K562 (cell line): ENCODE measurements around the gene MPG. TPM values are rescaled to one million over a fixed set of nuclear protein-coding genes. Genes with fewer than 3 reads are reported as not detected.

Experiments
- ATAC-seq: fragments of 200-7000 bp; cut with Tn5 transposase; 3 replicates; pipeline ENCODE4 v1.9.1; 2020; ENCODE audit warnings: moderate library complexity
- BruUV-seq: library from RNA; stranded (reverse); fragments of 400-500 nt; replicated peaks from 2 replicates; lab custom pipeline; 2021; lab: Mats Ljungman, UMichigan
- CTCF ChIA-PET: fragments of 300-600 bp; formaldehyde crosslinking; extraction: SDS; loops from one replicate; lab custom pipeline; 2021; ENCODE audit warnings: low intra/inter-chr PET ratio; lab: Yijun Ruan, JAX
- POLR2A ChIA-PET: fragments of 300-600, 350-650 bp; sonication (Branson Sonifier 250); formaldehyde crosslinking; extraction: SDS; loops from one replicate; lab custom pipeline; 2021; ENCODE audit warnings: antibody characterized with exemption, inconsistent platforms; lab: Yijun Ruan, JAX
- DNase-seq, 4 experiments: peaks; one replicate each; pipeline versions ENCODE4 v3.0.0 to v3.0.0-alpha.2; 2011 to 2018; ENCODE audit warnings: low spot score in 3 of 4, mixed read lengths in 3 of 4; ENCODE audit errors: extremely low read depth in 1 of 4
- FAIRE-seq: peaks from 2 replicates; lab custom pipeline; 2011; peaks lifted over from hg19 to GRCh38; lab: Jason Lieb, UNC
- H2AFZ ChIP-seq: 2 replicates; pipeline ENCODE4 v1.6.0; 2011; ENCODE audit warnings: low read depth, low read length, control low read depth, inconsistent platforms
- H3K27ac ChIP-seq: fragments of 200-600 bp; 3 replicates; pipeline ENCODE4 v1.8.0; 2011; ENCODE audit warnings: low read depth, mild to moderate bottlenecking, control low read depth, inconsistent platforms, low read length, moderate library complexity, mixed read lengths; ENCODE audit errors: extremely low read depth
- H3K27me3 ChIP-seq, 2 experiments: fragments of 300-600 bp in 1 of 2; 2 replicates in 1 of 2; 3 replicates in 1 of 2; pipeline versions ENCODE4 v1.6.0 to v1.8.0; 2011; ENCODE audit warnings: inconsistent platforms in 2 of 2, low read length in 2 of 2, mild to moderate bottlenecking in 1 of 2, mixed read lengths in 1 of 2, moderate library complexity in 1 of 2; ENCODE audit not compliant: control insufficient read depth in 2 of 2, insufficient read depth in 2 of 2
- H3K36me3 ChIP-seq: fragments of 300-600 bp; 3 replicates; pipeline ENCODE4 v1.8.0; 2011; ENCODE audit warnings: mild to moderate bottlenecking, low read length, inconsistent platforms; ENCODE audit not compliant: control insufficient read depth, insufficient read depth
- H3K4me1 ChIP-seq, 2 experiments: fragments of 200-600 bp in 1 of 2; replicated peaks in 1 of 2; 2 replicates in 1 of 2; 3 replicates in 1 of 2; pipeline versions ENCODE4 v1.5.1 to v1.8.0; 2011; ENCODE audit warnings: inconsistent platforms in 2 of 2, low read length in 2 of 2, mild to moderate bottlenecking in 1 of 2, mixed read lengths in 1 of 2, moderate library complexity in 1 of 2; ENCODE audit not compliant: control insufficient read depth in 2 of 2, insufficient read depth in 2 of 2
- H3K4me2 ChIP-seq: 2 replicates; pipeline ENCODE4 v1.6.1; 2011; ENCODE audit warnings: low read length, control low read depth, inconsistent platforms, mixed read lengths; ENCODE audit not compliant: insufficient read depth
- H3K4me3 ChIP-seq: fragments of 200-600 bp; sonication (generic), shearing (Covaris generic); 2 replicates; pipeline ENCODE4 v1.5.1; 2016; ENCODE audit warnings: control low read depth, inconsistent platforms
- H3K79me2 ChIP-seq: fragments of 200-600 bp; 3 replicates; pipeline ENCODE4 v1.8.0; 2011; ENCODE audit warnings: low read length, inconsistent platforms; ENCODE audit not compliant: control insufficient read depth, insufficient read depth
- H3K9ac ChIP-seq, 2 experiments: 2 replicates each; pipeline versions ENCODE4 v1.6.0 to v1.6.1; 2011; ENCODE audit warnings: low read depth in 2 of 2, low read length in 2 of 2, control low read depth in 1 of 2, inconsistent platforms in 1 of 2, mild to moderate bottlenecking in 1 of 2, mixed read lengths in 1 of 2; ENCODE audit not compliant: insufficient read depth in 1 of 2
- H3K9me1 ChIP-seq: one replicate; pipeline ENCODE4 v1.6.0; 2011; ENCODE audit warnings: inconsistent platforms, mild to moderate bottlenecking, low read length, moderate library complexity; ENCODE audit not compliant: control insufficient read depth, insufficient read depth
- H3K9me3 ChIP-seq: replicated peaks from 2 replicates; pipeline ENCODE4 v1.5.1; 2011; ENCODE audit warnings: low read depth, low read length, inconsistent platforms; ENCODE audit not compliant: control insufficient read depth, insufficient read depth
- H4K20me1 ChIP-seq: replicated peaks from 2 replicates; pipeline ENCODE4 v1.6.1; 2011; ENCODE audit warnings: low read length, inconsistent platforms, mixed read lengths; ENCODE audit not compliant: control insufficient read depth, insufficient read depth
- E2F8 ChIP-seq: fragments of 450-650 bp; IDR thresholded peaks from 2 replicates; pipeline ENCODE4 v1.7.1; 2018; ENCODE audit warnings: mild to moderate bottlenecking, low read depth; ENCODE audit not compliant: partially characterized antibody
- KAT2B ChIP-seq: IDR thresholded peaks from one replicate; pipeline ENCODE4 v1.6.1; 2012; ENCODE audit warnings: low read depth, mild to moderate bottlenecking, control low read depth, inconsistent platforms, low read length, moderate library complexity
- MAX ChIP-seq: sonication (generic); formaldehyde crosslinking; IDR thresholded peaks from 2 replicates; pipeline ENCODE4 v1.9.0; 2022; ENCODE audit warnings: mild to moderate bottlenecking, missing genetic modification reagents
- MLLT1 ChIP-seq, 2 experiments: fragments of 450-650 bp; IDR thresholded peaks; 2 replicates each; pipeline ENCODE4 v1.6.1; 2016
- NCOA6 ChIP-seq: fragments of 450-650 bp; IDR thresholded peaks from 2 replicates; pipeline ENCODE4 v1.6.1; 2017; ENCODE audit warnings: mild to moderate bottlenecking
- PHF8 ChIP-seq: fragments of 200-600 bp; sonication (generic); IDR thresholded peaks from 2 replicates; pipeline ENCODE4 v1.6.1; 2012; ENCODE audit warnings: mixed run types, mild to moderate bottlenecking, inconsistent platforms, low read length, moderate library complexity, borderline replicate concordance
- PRPF4 ChIP-seq: fragments of 200-400 bp; formaldehyde crosslinking; IDR thresholded peaks from one replicate; pipeline ENCODE4 v1.6.1; 2017; ENCODE audit warnings: low read length, low read depth, mild to moderate bottlenecking; ENCODE audit not compliant: insufficient read depth, poor library complexity, severe bottlenecking
- RFX1 ChIP-seq: fragments of 450-650 bp; IDR thresholded peaks from 2 replicates; pipeline ENCODE4 v1.6.1; 2016; ENCODE audit warnings: mild to moderate bottlenecking, moderate library complexity
- THAP12 ChIP-seq: fragments of 250-450 bp; sonication (Bioruptor Pico); IDR thresholded peaks from 2 replicates; pipeline ENCODE4 v1.9.0; 2021; ENCODE audit warnings: mild to moderate bottlenecking, inconsistent platforms
- USF1 ChIP-seq: sonication (generic); formaldehyde crosslinking; IDR thresholded peaks from 2 replicates; pipeline ENCODE4 v1.9.0; 2022; ENCODE audit warnings: mild to moderate bottlenecking, missing genetic modification reagents
- ZC3H8 ChIP-seq: fragments of 450-650 bp; IDR thresholded peaks from 2 replicates; pipeline ENCODE4 v1.6.1; 2017
- ZNF263 ChIP-seq: sonication (generic); formaldehyde crosslinking; IDR thresholded peaks from 2 replicates; pipeline ENCODE4 v1.8.0; 2022; ENCODE audit warnings: mild to moderate bottlenecking, missing genetic modification reagents, borderline replicate concordance
- ZNF583 ChIP-seq: fragments of 250-450 bp; sonication (Bioruptor Pico); IDR thresholded peaks from 2 replicates; pipeline ENCODE4 v1.4.0; 2020
- WGBS: fragments of 100-300 bp; shearing (Covaris generic); methylation state at CpG from one replicate; pipeline ENCODE4 v1.1.6; 2016; ENCODE audit warnings: low coverage, mixed read lengths; ENCODE audit not compliant: insufficient coverage; ENCODE audit errors: missing lambda C conversion rate; 5-methylcytosine and 5-hydroxymethylcytosine counted together
- in situ Hi-C: fragments of 300-500 bp; cut with MboI; formaldehyde crosslinking; loops from 4 replicates; pipeline ENCODE4 v1.15.0; 2018; ENCODE audit warnings: inconsistent platforms, mixed read lengths
- intact Hi-C: fragments of 100-400 bp; cut with micrococcal nuclease; formaldehyde crosslinking; loops from 2 replicates; pipeline ENCODE4 v1.14.2; 2022
- polyA plus RNA-seq, 8 experiments: library from polyadenylated mRNA; depleted of rRNA in 4 of 8; stranded (reverse) in 5 of 8; unstranded in 3 of 8; fragments of >200 nt; fragmentation: Nextera tagmentation in 2 of 8; fragmentation: Illumina TruSeq in 1 of 8; extraction: Ambion mirVana in 2 of 8; extraction: Trizol in 1 of 8; gene quantifications; 2 replicates each; pipeline versions ENCODE4 v1.2.1 to v1.2.3, GENCODE V29; 2011 to 2014; ENCODE audit warnings: inconsistent platforms in 1 of 8, missing spikeins in 1 of 8
- total RNA-seq, 7 experiments: library from RNA; depleted of rRNA in 6 of 7; stranded (reverse); fragments of >200 nt in 6 of 7; fragmentation: Illumina TruSeq in 2 of 7; extraction: Trizol in 2 of 7; gene quantifications; 2 replicates each; pipeline versions ENCODE4 v1.2.1 to v1.2.3, GENCODE V29; 2011 to 2021; ENCODE audit warnings: low replicate concordance in 1 of 7

MPG gene
- total and polyA plus RNA-seq, 9 of the 15 experiments (the other 6 are each of a cell fraction or from before 2014, with no cell fraction given): 0.42 to 226 (median 36.2) TPM

GRCh38 chr16:38941-39892 lies 38.8 kb upstream of the MPG start:
- peak in 1 of 4 experiments; percentile 36 for DNase-seq
- TF ChIP-seq USF1 (CRISPR knock-in tag) (no peak), THAP12 (no peak; the same call in 1 of the 2 replicates), PHF8 (no peak), NCOA6 (no peak), MAX (CRISPR knock-in tag) (peak; percentile 60; the same call in 1 of the 2 replicates), ZNF263 (CRISPR knock-in tag) (peak; percentile 61; the same call in 1 of the 2 replicates), RFX1 (no peak), PRPF4 (no peak), ZC3H8 (no peak), MLLT1 (IDR thresholded peaks at IDR 0.05) (no peak), ZNF583 (CRISPR knock-in tag) (no peak), KAT2B (no peak), E2F8 (no peak)

More at GRCh38 chr16:38941-39892, 38.8 kb upstream of the MPG start:
- peaks cover 64% of the 10 kb centered on the region for H3K36me3 ChIP-seq
- CTCF ChIA-PET: no interaction called here
- 85% methylated on average over 13 of the region's 13 CpGs for WGBS
- peaks cover 18 to 48% of the 10 kb centered on the region in 2 experiments for H3K4me1 ChIP-seq
- no TSS peak for BruUV-seq
- intact Hi-C loops: no loop called here
- H3K4me3 ChIP-seq: no peak overlapping the region
- H2AFZ ChIP-seq: no peak overlapping the region
- peak overlapping the region in 1 of 2 experiments; percentile 81; a peak in 2 of 4 replicates for H3K9ac ChIP-seq
- no peaks in the 10 kb centered on the region for H3K9me3 ChIP-seq
- no peak; the same call in 2 of the 3 replicates for ATAC-seq
- H3K79me2 ChIP-seq: no peaks in the 10 kb centered on the region
- POLR2A ChIA-PET: interaction anchor here (0.6 to 1.0 kb wide), 4 partner anchors 9 to 69 kb away, joined by 3 to 7 read pairs (median 4); partner anchors contain the start of genes POLR3K and SNRNP25
- peak; percentile 23 for FAIRE-seq
- no peak overlapping the region for H3K4me2 ChIP-seq
- no peak overlapping the region for H3K27ac ChIP-seq
- peaks cover 3% of the 10 kb centered on the region for H3K9me1 ChIP-seq
- in situ Hi-C loops: no loop called here
- H3K27me3 ChIP-seq: no peaks in the 10 kb centered on the region
- H4K20me1 ChIP-seq: peaks cover 21% of the 10 kb centered on the region
